Endothelial cell of umbilical vein (primary cell): ENCODE measurements around the gene GPR137B.

Source experiments
- CTCF ChIP-seq, 2 donors: IDR thresholded peaks; 1 replicate in 1 of 2; 2 replicates in 1 of 2; pipeline ENCODE4 v1.5.1; 2011; ENCODE audit warnings: low read length in 2 of 2, mild to moderate bottlenecking in 2 of 2, moderate library complexity in 2 of 2, control low read depth in 1 of 2, inconsistent platforms in 1 of 2, low read depth in 1 of 2; ENCODE audit not compliant: insufficient read depth in 1 of 2; ENCODE audit errors: extremely low read depth in 1 of 2
- POLR2A ChIP-seq: IDR thresholded peaks from 2 replicates; pipeline ENCODE4 v1.6.1; 2012; ENCODE audit warnings: low read depth, mild to moderate bottlenecking, control low read depth, low read length

GRCh38 chr1:236204039-236204438 lies 61.7 kb downstream of the GPR137B start:
- TF ChIP-seq POLR2A (no peak), CTCF (IDR thresholded peaks at IDR 0.05; ENCODE audit: extremely low read depth in 1 of 2, insufficient read depth in 1 of 2, low read depth in 1 of 2, low read length in 2 of 2) (no peak)
